Measurements from ENCODE around the gene ATG14.

Gene ATG14

GRCh38 chr14:55450539-55450938 is 38.9 kb upstream of the ATG14 start:
- Histone ChIP-seq H3K4me3 (no peak overlapping the region), H3K27me3 (no peaks in the 10 kb centered on the region), H3K27ac (peak overlapping the region in 3 of 11 experiments; percentile 15 to 38 (median 28); a peak in 4 of 22 replicates), H3K4me1 (peaks cover 35 to 71% (median 50%) of the 10 kb centered on the region in 10 experiments), H3K4me2 (peak overlapping the region; percentile 30 to 75 (median 54)), H3K9me3 (replicated peaks in 1 of 11) (no peaks in the 10 kb centered on the region), H3K36me3 (no peaks in the 10 kb centered on the region), H4K20me1 (no peaks in the 10 kb centered on the region), H3K9ac (no peak overlapping the region)
- TF ChIP-seq Cebpa-rat (IDR thresholded peaks at IDR 0.05), result no peak

- Histone ChIP-seq H3K9ac (no peak overlapping the region), H3K36me3 (no peaks in the 10 kb centered on the region), H3K4me3 (no peak overlapping the region), H3K9me3 (replicated peaks in 1 of 11) (no peaks in the 10 kb centered on the region), H4K20me1 (no peaks in the 10 kb centered on the region), H3K4me2 (peak overlapping the region; percentile 30 to 75 (median 54); a peak in 21 of 22 replicates), H3K4me1 (peaks cover 34 to 67% (median 48%) of the 10 kb centered on the region in 10 experiments), H3K27me3 (no peaks in the 10 kb centered on the region), H3K27ac (peak overlapping the region in 2 of 11 experiments; percentile 15 to 38; a peak in 4 of 22 replicates)
- TF ChIP-seq Cebpa-rat (IDR thresholded peaks at IDR 0.05), result no peak
Measured at GRCh38 chr14:55450124-55450523, 38.5 kb upstream of the ATG14 start.

GRCh38 chr14:55449116-55449515 is 37.5 kb upstream of the ATG14 start:
- Histone ChIP-seq H3K4me2 (0 out of 22 replicates have a peak overlapping the region, but pooled peaks of 2 of the 11 experiments have one; percentile 56 to 75), H3K9me3 (replicated peaks in 1 of 11) (no peaks in the 10 kb centered on the region), H3K27ac (no peak overlapping the region), H4K20me1 (no peaks in the 10 kb centered on the region), H3K4me1 (peaks cover 24 to 57% (median 38%) of the 10 kb centered on the region in 10 experiments), H3K36me3 (no peaks in the 10 kb centered on the region), H3K27me3 (no peaks in the 10 kb centered on the region), H3K4me3 (no peak overlapping the region), H3K9ac (no peak overlapping the region)
- TF ChIP-seq Cebpa-rat (IDR thresholded peaks at IDR 0.05), result no peak

- H3K27ac ChIP-seq, result no peak overlapping the region
- H3K27me3 ChIP-seq, result no peaks in the 10 kb centered on the region
- no peak overlapping the region for H3K4me3 ChIP-seq
- H3K36me3 ChIP-seq, result no peaks in the 10 kb centered on the region
- no peaks in the 10 kb centered on the region for H4K20me1 ChIP-seq
- peaks cover 23 to 48% (median 34%) of the 10 kb centered on the region in 10 experiments for H3K4me1 ChIP-seq
- H3K9ac ChIP-seq, result 0 out of 22 replicates have a peak overlapping the region, but pooled peaks of 1 of the 11 experiments have one; percentile 14
- no peaks in the 10 kb centered on the region for H3K9me3 ChIP-seq (replicated peaks in 1 of 11)
- TF ChIP-seq Cebpa-rat (IDR thresholded peaks at IDR 0.05), result no peak
- H3K4me2 ChIP-seq, result peak overlapping the region in 8 of 11 experiments; percentile 37 to 65 (median 56); a peak in 14 of 22 replicates
Measured at GRCh38 chr14:55448141-55448614, 36.5 kb upstream of the ATG14 start.

GRCh38 chr14:55446833-55447232 is 35.2 kb upstream of the ATG14 start:
- Histone ChIP-seq H3K9me3 (replicated peaks in 1 of 11) (no peaks in the 10 kb centered on the region), H3K27ac (no peak overlapping the region), H3K9ac (no peak overlapping the region), H3K4me2 (no peak overlapping the region), H4K20me1 (no peaks in the 10 kb centered on the region), H3K27me3 (no peaks in the 10 kb centered on the region), H3K4me1 (peaks cover 20 to 45% (median 31%) of the 10 kb centered on the region in 10 experiments), H3K4me3 (no peak overlapping the region), H3K36me3 (no peaks in the 10 kb centered on the region)
- TF ChIP-seq Cebpa-rat (IDR thresholded peaks at IDR 0.05), result no peak

- H3K9ac ChIP-seq, result no peak overlapping the region
- H3K9me3 ChIP-seq (replicated peaks in 1 of 11), result no peaks in the 10 kb centered on the region
- H3K4me2 ChIP-seq, result no peak overlapping the region
- H4K20me1 ChIP-seq, result no peaks in the 10 kb centered on the region
- H3K27ac ChIP-seq, result no peak overlapping the region
- no peaks in the 10 kb centered on the region for H3K27me3 ChIP-seq
- no peak for TF ChIP-seq Cebpa-rat (IDR thresholded peaks at IDR 0.05)
- peaks cover 14 to 39% (median 25%) of the 10 kb centered on the region in 10 experiments for H3K4me1 ChIP-seq
- H3K36me3 ChIP-seq, result no peaks in the 10 kb centered on the region
- no peak overlapping the region for H3K4me3 ChIP-seq
Measured at GRCh38 chr14:55446127-55446736, 34.6 kb upstream of the ATG14 start.

- Histone ChIP-seq H3K4me3 (no peak overlapping the region), H3K27me3 (no peaks in the 10 kb centered on the region; a peak in 1 of 22 replicates), H3K27ac (no peak overlapping the region), H3K4me1 (no peaks in the 10 kb centered on the region), H3K9me3 (replicated peaks in 1 of 11) (no peaks in the 10 kb centered on the region), H3K9ac (no peak overlapping the region), H4K20me1 (no peaks in the 10 kb centered on the region), H3K36me3 (no peaks in the 10 kb centered on the region), H3K4me2 (no peak overlapping the region)
- no peak for TF ChIP-seq Cebpa-rat (IDR thresholded peaks at IDR 0.05)
Measured at GRCh38 chr14:55441286-55441685, 29.7 kb upstream of the ATG14 start.

GRCh38 chr14:55440385-55440784 is 28.8 kb upstream of the ATG14 start, which contains the start of gene TBPL2:
Gene TBPL2, minus strand, starts transcription at chr14:55440616. Its CDS starts 167 bp downstream, at chr14:55440449.
- no peaks in the 10 kb centered on the region for H4K20me1 ChIP-seq
- H3K9me3 ChIP-seq (replicated peaks in 1 of 11), result no peaks in the 10 kb centered on the region
- no peak within 1 kb of the TSS for H3K27ac ChIP-seq
- no peaks in the 10 kb centered on the region for H3K4me1 ChIP-seq
- TF ChIP-seq Cebpa-rat (IDR thresholded peaks at IDR 0.05), result no peak
- H3K27me3 ChIP-seq, result no peaks in the 10 kb centered on the region; a peak in 1 of 22 replicates
- no peak within 1 kb of the TSS for H3K4me3 ChIP-seq
- no peaks in the 10 kb centered on the region for H3K36me3 ChIP-seq
- H3K9ac ChIP-seq, result no peak within 1 kb of the TSS
- no peak within 1 kb of the TSS for H3K4me2 ChIP-seq

- Histone ChIP-seq H3K4me2 (no peak overlapping the region), H3K27me3 (no peaks in the 10 kb centered on the region; a peak in 1 of 22 replicates), H3K9ac (no peak overlapping the region), H3K4me3 (no peak overlapping the region), H3K27ac (no peak overlapping the region), H4K20me1 (no peaks in the 10 kb centered on the region), H3K36me3 (no peaks in the 10 kb centered on the region), H3K9me3 (replicated peaks in 1 of 11) (no peaks in the 10 kb centered on the region), H3K4me1 (peaks cover 9 to 14% (median 11%) of the 10 kb centered on the region in 10 experiments; a peak in 18 of 20 replicates)
- TF ChIP-seq Cebpa-rat (IDR thresholded peaks at IDR 0.05), result no peak
Measured at GRCh38 chr14:55438066-55438683, 26.5 kb upstream of the ATG14 start.

All from BLaER1 treated with 17β-estradiol and CSF1 and Interleukin-3, amounts not matched to agents 10 nM and 100 nM (cell line).